Activated CD4-positive, CD25-positive, alpha-beta regulatory T cell (primary cell): ENCODE measurements around the gene LRRC45.
"Not testable (repeated sequence)": the region's sequence is repeated elsewhere in the genome, so short reads cannot be mapped to it uniquely, and the experiment has no call there.

Experiments
- DNase-seq, 4 experiments: peaks; one replicate each; lab custom pipeline; 2025; lab: John Stamatoyannopoulos, UW

Gene LRRC45

GRCh38 chr17:82022981-82023446 lies at the start of gene LRRC45:
TSS of gene LRRC45 (plus strand) at chr17:82023305. CDS start at chr17:82023644, 339 bp downstream.
- DNase-seq: peak; percentile 99 to 100 (median 100)

- DNase-seq: no peak
These were observed 49.7 kb upstream of the LRRC45 start for GRCh38 chr17:81973432-81973831.

DNA sequence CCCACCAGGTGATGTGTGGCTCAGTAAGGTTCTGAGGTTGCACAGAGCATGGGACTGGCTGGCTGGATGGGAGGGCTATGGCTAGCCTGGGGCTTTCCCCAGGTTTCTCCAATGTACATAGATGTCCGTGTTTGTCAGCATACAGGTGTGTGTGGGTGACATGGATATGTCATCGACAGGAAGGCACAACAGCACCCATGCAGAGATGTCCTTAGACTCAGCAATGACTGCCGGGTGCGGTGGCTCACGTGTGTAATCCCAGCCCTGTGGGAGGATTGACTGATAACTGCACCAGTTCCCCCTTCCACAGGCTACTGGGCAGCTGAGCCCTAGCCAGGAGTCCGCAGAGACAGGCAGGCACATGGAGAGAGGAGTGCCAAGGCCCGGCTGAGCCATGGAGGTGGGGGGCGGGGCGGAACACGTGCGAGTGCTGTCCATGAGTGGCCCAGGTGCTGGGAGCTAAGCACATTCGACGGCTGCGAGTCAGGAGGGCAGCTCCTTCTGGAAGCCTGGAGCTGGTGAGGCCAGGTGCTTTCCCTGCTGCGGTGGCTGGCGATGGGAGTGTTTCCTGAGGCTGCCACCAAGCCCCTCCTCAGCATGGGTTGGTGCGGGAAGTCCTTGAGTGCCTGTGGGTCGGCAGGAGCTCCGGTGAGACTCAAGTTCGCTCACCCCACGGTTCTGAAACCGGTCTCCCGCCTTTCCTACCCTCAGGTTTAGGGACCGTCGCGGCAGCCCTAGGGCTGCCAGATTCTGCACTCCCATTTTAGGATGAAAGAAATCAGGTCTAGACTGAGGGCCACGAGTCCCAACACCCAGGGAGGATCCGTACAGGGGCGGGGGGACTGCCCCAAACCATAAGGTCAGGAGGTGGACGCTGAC lies 46.5 kb upstream of the LRRC45 start:
- DNase-seq: no peak

- DNase-seq: peak; percentile 85 to 92 (median 88)
These were observed 45.8 kb upstream of the LRRC45 start, which contains the start of gene ASPSCR1 for GRCh38 chr17:81977211-81977808. TSS of gene ASPSCR1 (plus strand) at chr17:81977629. CDS start at chr17:81977647, 18 bp downstream.

- no peak for DNase-seq
These were observed 44.4 kb upstream of the LRRC45 start for GRCh38 chr17:81978524-81979298.

- DNase-seq: no peak
These were observed 43.0 kb upstream of the LRRC45 start for GRCh38 chr17:81980122-81980521.

GRCh38 chr17:81980707-81981343 lies 42.3 kb upstream of the LRRC45 start:
- DNase-seq: no peak

GRCh38 chr17:81981511-81981910 lies 41.6 kb upstream of the LRRC45 start:
- DNase-seq: not testable (repeated sequence)

DNA sequence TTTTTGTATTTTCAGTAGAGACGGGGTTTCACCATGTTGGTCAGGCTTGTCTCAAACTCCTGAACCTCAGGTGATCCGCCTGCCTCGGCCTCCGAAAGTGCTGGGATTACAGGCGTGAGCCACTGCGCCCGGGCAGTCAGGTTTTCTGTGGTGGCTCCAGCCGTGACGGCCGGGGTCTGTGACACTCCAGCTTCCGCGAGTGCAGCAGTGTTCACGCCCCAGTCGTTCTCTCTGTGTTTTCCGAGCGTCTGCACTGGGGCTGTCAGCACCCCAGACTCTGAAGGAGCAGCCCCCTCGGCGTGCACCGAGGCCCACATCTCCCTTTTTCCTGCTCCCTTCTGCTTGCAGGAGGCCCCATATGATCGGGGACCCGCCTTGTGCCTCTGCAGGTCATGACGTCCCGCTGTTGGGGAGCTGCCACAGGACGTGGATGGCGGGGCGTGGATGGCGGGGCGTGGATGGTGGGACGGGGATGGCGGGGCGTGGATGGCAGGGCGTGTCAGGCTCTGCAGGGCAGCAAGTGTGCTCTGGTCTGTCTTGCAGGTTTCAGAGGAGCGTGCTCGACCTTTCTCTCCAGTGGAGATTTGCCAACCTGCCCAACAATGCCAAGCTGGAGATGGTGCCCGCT lies 40.0 kb upstream of the LRRC45 start:
- DNase-seq: no peak

GRCh38 chr17:81983639-81984373 lies 39.3 kb upstream of the LRRC45 start:
- DNase-seq: no peak

DNA sequence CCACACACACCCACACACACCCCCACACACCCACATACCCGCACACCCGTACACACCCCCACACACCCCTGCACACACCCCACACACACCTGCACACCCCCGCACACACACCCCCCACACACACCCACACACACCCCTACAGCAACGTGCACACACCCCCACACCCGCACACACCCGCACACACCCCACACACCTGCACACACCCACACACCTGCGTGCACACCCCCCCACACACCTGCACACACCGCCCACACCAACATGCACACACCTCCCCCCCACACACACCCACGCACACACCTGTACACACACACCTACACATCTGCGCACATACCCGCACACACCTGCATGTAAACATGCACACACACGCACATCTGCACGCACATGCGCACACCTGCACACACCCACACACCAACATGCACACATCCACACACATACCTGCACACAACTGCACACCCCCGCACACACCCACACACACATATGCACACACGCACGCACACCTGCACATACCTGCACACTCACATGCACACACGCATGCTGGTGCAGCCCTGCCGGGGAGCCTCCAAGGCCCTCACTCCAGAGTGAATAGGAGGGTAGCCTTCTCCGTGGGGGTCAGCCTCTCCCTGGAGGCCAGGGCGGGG lies 38.2 kb upstream of the LRRC45 start:
- DNase-seq: no peak

DNA sequence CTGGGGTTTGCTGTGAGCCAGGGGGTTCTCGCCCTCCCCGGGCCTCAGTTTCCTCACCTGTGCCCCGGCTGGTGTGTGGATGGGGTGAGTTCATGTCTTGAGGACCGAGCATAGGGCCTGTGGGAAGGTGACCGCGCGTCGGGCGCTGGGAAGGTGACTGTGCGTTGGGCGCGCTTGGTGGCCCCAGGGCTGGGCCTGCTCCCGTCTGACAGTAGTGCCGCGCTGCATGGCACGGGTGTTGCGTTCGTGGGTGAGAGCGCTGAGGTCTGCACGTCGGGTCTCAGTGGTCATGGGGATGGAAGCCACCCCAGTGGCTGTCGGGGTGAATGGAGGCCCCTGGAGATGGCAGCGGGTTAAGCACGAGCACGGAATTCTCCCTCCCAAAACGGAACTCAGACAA lies 36.5 kb upstream of the LRRC45 start:
- DNase-seq: no peak

DNA sequence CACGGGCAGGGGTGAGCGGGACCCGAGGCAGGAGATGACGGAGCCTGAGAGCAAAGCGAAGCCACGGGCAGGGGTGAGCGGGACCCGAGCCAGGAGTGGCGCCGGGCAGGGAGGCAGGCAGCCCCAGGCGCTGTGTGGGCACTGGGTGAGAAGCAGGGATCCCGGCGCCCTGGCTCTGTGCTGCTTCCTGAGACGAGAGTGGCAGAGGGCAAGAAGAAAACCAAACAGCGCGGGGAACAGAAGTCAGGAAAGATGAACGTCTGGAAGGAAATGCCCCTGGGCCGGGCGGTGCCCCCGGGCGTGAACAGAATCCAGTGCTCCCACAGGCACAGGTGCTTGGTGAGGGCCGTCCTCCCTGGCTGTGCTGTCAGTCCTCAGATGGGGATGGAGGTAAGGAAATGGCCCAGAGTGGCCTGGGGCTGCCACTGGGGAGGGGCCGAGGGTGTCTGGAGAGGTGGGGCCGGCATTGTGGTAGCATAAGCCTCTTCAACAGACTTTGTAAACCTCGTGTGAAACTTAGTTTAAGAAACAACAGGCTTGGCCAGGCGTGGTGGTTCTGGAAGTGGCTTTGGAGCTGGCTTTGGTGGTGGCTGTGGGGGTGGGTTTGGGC lies 35.8 kb upstream of the LRRC45 start:
- DNase-seq: no peak

DNA sequence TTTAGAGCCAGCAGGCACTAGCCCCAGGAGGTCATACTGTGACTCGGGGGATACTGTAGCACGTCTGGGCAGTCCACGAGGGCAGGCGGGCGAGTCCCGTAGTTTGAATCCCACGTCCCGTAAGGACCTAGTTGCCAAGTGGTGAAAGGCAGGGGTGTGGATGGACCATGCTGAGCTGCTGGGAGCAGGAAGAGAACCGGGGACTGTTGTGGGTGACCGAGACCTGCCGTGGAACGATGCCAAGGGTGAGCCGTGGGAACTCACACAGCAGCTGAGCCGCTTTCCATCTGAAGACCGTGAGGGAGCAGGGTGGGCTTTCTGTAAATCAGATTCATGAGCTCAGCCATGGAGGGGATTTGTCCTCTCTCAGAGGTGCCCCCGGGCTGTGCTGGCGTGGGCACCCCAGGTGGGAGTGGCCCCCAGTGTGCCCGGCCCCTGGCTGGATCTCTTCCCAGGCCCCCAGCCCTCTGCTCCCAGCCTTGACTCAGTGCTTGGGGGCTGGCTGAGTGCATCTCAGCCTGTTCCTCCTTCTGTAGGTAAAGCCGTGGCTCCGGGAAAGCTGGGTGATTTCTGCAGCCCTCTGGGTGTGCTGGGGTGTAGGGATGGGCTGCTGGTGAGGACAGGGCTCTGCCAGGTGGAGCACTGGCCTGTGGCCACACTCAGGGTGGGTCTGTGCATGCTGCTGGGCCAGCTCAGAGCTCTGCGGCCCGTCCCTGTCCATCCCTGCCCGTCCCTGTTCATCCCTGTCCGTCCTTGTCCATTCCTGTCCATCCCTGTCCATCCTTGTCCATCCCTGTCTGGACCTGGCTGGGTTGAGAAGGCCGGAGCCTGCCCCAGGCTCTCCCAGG lies 32.0 kb upstream of the LRRC45 start:
- DNase-seq: no peak

DNA sequence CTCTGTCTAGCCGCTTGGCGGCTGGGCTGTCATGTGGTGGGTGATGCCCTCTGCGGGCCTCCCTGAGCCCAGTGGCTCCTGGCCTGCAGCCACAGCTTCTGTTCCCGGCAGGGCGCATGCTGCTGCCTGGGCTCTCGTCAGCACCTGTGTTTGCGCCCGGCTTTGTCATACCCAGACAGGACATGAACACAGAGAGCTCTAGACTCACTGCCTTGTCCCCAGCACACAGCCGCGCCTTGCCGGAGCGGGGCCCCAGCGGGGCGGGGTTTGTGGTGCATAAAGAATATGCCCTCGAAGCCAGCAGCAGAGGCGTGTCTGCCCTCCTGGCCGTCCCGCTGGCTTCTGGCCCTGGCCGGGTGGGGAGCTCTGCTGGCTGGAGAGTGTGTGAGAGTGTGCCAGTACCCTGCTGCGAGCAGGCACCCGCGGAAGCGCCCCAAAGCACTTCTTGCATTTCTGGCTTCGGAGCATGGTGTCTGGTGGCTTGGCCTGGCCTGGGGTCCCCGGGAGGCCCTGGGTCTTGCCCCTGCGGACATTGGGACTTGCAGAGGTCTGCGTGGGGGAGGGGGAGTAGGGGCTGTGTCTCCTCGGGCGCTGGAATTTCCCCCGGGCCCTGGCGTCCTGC lies 31.3 kb upstream of the LRRC45 start:
- DNase-seq: no peak

GRCh38 chr17:81992306-81993102 lies 30.6 kb upstream of the LRRC45 start:
- no peak for DNase-seq
